GM12875 (cell line): ENCODE data around the gene SCAANT1.

Experiments used
- H3K4me3 ChIP-seq: one replicate; pipeline ENCODE4 v1.5.1; 2011; ENCODE audit warnings: low read depth, low read length, control low read depth
- CTCF ChIP-seq: IDR thresholded peaks from 2 replicates; pipeline ENCODE4 v1.5.1; 2011; ENCODE audit warnings: low read depth, mild to moderate bottlenecking, control low read depth, inconsistent platforms, low read length, moderate library complexity, borderline replicate concordance; ENCODE audit not compliant: insufficient read depth

SCAANT1 gene

DNA sequence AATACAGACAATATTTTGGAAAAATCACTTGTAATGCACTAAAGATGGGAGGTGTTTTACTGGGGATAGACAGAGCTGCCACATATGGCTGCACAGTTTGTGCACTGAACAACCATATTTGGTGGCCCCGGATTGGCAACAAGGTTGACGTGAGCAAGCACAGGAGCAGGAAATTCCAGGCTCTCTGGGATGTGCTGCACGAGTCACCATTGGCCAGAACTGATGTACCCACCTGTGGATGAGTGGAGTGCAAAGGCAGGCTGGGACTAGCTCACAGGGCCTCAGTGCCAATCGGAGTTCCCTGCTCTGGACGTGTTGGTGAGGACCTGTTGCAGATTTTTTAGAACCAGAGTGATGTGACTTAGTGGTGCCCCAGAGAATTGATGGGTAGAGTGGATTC, 42.0 kb upstream of the SCAANT1 start:
- TF ChIP-seq CTCF, result no peak
- no peak overlapping the region for H3K4me3 ChIP-seq

- TF ChIP-seq CTCF, result no peak
- no peak overlapping the region for H3K4me3 ChIP-seq
These were observed 40.0 kb upstream of the SCAANT1 start for GRCh38 chr3:63952248-63952594.

DNA sequence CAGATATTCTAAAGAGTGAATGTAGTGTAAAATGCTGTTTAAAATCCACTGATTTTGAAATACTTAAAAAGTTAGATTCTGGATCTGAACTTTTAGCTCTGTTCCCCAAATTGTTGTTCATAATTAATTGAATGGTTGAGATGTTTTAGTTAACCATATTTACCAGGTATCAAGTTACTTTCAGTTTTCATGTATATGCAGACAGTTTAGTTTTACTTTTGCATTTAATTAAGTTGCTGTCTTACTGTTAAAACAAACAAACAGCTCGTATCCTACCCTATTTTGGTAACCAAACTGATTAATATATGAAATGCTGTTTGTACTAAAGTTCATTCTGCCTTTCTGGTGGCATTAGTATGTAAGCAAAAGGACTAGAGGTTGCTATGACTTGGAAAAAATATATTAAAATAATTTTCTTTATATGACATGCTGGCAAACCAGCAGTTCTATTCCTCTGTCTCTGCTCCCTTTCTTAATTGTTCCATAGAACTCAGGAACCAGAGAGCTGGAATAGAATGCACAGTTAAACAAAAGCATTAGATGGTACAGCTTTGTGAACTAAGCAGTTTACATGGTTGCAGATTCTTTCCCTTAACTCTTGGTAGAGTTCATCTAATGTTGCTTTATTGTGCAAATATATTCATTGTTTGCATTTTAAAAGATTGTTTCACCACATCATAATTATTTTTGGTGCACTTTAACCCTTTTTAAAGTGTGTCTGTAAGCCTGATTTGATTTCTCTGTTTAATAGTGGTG, 39.5 kb upstream of the SCAANT1 start:
- TF ChIP-seq CTCF, result no peak
- H3K4me3 ChIP-seq, result no peak overlapping the region

GRCh38 chr3:63950698-63951097, 38.5 kb upstream of the SCAANT1 start:
- TF ChIP-seq CTCF, result no peak

DNA sequence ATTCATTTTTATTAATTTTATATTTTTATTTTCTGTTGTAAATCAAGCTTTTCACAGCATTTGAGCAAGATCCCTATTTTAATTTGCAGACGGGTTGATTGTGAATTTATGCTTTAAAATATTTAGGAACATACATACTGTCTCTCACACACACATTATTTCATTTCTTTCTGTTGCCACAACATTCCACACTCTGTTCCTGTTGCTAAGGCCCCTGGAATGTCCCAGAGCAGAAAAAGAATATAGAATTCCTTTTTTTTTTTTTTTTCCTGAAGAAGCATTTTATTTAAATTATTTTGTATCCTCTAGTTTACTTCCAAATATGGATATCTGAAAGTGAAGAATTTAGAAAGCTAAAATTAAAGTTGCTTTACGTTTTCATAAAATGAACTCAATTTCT, 36.8 kb upstream of the SCAANT1 start:
- TF ChIP-seq CTCF, result no peak
- H3K4me3 ChIP-seq, result no peak overlapping the region

More at GRCh38 chr3:63950698-63951097, 38.5 kb upstream of the SCAANT1 start:
- no peak overlapping the region for H3K4me3 ChIP-seq

DNA sequence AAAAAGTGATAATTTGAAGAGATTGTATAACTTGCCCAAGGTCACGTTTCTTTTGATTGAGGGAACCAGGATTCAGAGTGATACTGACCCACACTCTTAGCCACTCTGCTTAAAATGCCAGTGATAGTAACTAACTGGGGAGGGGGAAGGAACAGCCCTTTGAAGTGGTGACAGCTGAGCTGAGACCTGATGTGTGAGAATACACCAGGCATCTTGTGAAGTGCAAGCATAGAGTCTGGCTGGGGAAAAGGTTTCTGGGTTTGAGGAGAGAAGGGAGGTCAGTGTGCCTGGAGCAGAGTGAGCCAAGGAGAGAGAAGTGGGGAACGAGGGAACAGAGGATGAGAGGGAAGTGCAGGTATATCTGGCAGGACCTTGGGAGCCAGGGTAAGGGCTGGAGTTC, 35.4 kb upstream of the SCAANT1 start:
- no peak overlapping the region for H3K4me3 ChIP-seq
- no peak for TF ChIP-seq CTCF

GRCh38 chr3:63946753-63947152, 34.6 kb upstream of the SCAANT1 start:
- no peak overlapping the region for H3K4me3 ChIP-seq
- no peak for TF ChIP-seq CTCF
